GM19351 (cell line): ENCODE data around the gene ZDHHC1.
"Not testable (repeated sequence)": the region's sequence is repeated elsewhere in the genome, so short reads cannot be mapped to it uniquely, and the experiment has no call there.

ENCODE experiments used
- ATAC-seq: cut with Tn5 transposase; IDR thresholded peaks from one replicate; pipeline ENCODE4 v1.9.1; 2021; ENCODE audit warnings: mild to moderate bottlenecking, moderate library complexity; ENCODE audit not compliant: unreplicated experiment

Gene ZDHHC1

GRCh38 chr16:67394155-67395104 is 21.8 kb downstream of the ZDHHC1 start:
- ATAC-seq: no peak

GRCh38 chr16:67393788-67394154 is 22.5 kb downstream of the ZDHHC1 start:
- ATAC-seq: no peak

- ATAC-seq: no peak
Observed at GRCh38 chr16:67393111-67393787, 23.0 kb downstream of the ZDHHC1 start, which contains the start of gene TPPP3. TSS of gene TPPP3 (minus strand) at chr16:67393498. CDS start at chr16:67391111, 2,387 bp downstream.

GRCh38 chr16:67392301-67393059 is 23.8 kb downstream of the ZDHHC1 start:
- ATAC-seq: no peak

GRCh38 chr16:67391424-67392300 is 24.6 kb downstream of the ZDHHC1 start:
- ATAC-seq: no peak

- ATAC-seq: no peak
Observed at GRCh38 chr16:67390816-67391423, 25.4 kb downstream of the ZDHHC1 start.

- ATAC-seq: no peak
Observed at GRCh38 chr16:67389911-67390815, 26.1 kb downstream of the ZDHHC1 start.

- ATAC-seq: no peak
Observed at GRCh38 chr16:67388591-67388990, 27.7 kb downstream of the ZDHHC1 start.

GRCh38 chr16:67388191-67388590 is 28.1 kb downstream of the ZDHHC1 start:
- no peak for ATAC-seq

- no peak for ATAC-seq
Observed at GRCh38 chr16:67387479-67388079, 28.7 kb downstream of the ZDHHC1 start.

GRCh38 chr16:67386861-67387455 is 29.3 kb downstream of the ZDHHC1 start:
- no peak for ATAC-seq

GRCh38 chr16:67384778-67385510 is 31.3 kb downstream of the ZDHHC1 start:
- no peak for ATAC-seq

GRCh38 chr16:67383284-67383683 is 33.0 kb downstream of the ZDHHC1 start:
- ATAC-seq: no peak

GRCh38 chr16:67378642-67379041 is 37.6 kb downstream of the ZDHHC1 start:
- no peak for ATAC-seq

GRCh38 chr16:67376012-67376411 is 40.3 kb downstream of the ZDHHC1 start:
- ATAC-seq: not testable (repeated sequence)

- no peak for ATAC-seq
Observed at GRCh38 chr16:67372664-67373063, 43.6 kb downstream of the ZDHHC1 start.

GRCh38 chr16:67370661-67371060 is 45.6 kb downstream of the ZDHHC1 start:
- ATAC-seq: no peak
